Endothelial cell of umbilical vein (primary cell): ENCODE results near the gene OR6K3. TPM values are rescaled to one million over a fixed set of nuclear protein-coding genes. Genes with fewer than 3 reads are reported as not detected.

Experiments
- Bru-seq: library from RNA; stranded (reverse); fragments of 400-500 nt; gene quantifications from one replicate; lab custom pipeline; 2021; lab: Mats Ljungman, UMichigan
- BruChase-seq, 2 experiments: library from RNA; stranded (reverse); fragments of 400-500 nt; gene quantifications; one replicate each; lab custom pipeline; 2021; lab: Mats Ljungman, UMichigan
- BruUV-seq: library from RNA; stranded (reverse); fragments of 400-500 nt; replicated peaks from 2 replicates; lab custom pipeline; 2021; lab: Mats Ljungman, UMichigan
- CTCF ChIA-PET: fragments of 300-600, 350-600 bp; sonication (Branson Sonifier 250); formaldehyde crosslinking; loops from one replicate; lab custom pipeline; 2021; ENCODE audit warnings: antibody characterized with exemption, inconsistent platforms; lab: Charles Lee
- POLR2A ChIA-PET: fragments of 300-600, 350-600 bp; sonication (Branson Sonifier 250); formaldehyde crosslinking; loops from one replicate; lab custom pipeline; 2021; ENCODE audit warnings: antibody characterized with exemption, inconsistent platforms; lab: Charles Lee
- DNase-seq: peaks from one replicate; pipeline ENCODE4 v3.0.0-alpha.2; 2011; ENCODE audit warnings: low read depth, low spot score
- FAIRE-seq: peaks from 2 replicates; lab custom pipeline; 2011; peaks lifted over from hg19 to GRCh38; lab: Jason Lieb, UNC
- H2AFZ ChIP-seq: 2 replicates; pipeline ENCODE4 v1.6.0; 2012; ENCODE audit warnings: low read depth, low read length, control low read depth, inconsistent platforms
- H3K27ac ChIP-seq: 2 replicates; pipeline ENCODE4 v1.5.1; 2011; ENCODE audit warnings: low read depth, mild to moderate bottlenecking, control low read depth, low read length, moderate library complexity; ENCODE audit not compliant: insufficient read depth
- H3K27me3 ChIP-seq, 2 experiments: 2 replicates each; pipeline versions ENCODE4 v1.6.0 to v1.6.1; 2011; ENCODE audit warnings: low read length in 2 of 2, mixed read lengths in 1 of 2; ENCODE audit not compliant: control insufficient read depth in 2 of 2, insufficient read depth in 2 of 2
- H3K36me3 ChIP-seq, 2 experiments: 2 replicates in 1 of 2; 3 replicates in 1 of 2; pipeline ENCODE4 v1.5.1; 2011; ENCODE audit warnings: low read length in 2 of 2, mild to moderate bottlenecking in 1 of 2, moderate library complexity in 1 of 2; ENCODE audit not compliant: control insufficient read depth in 2 of 2, insufficient read depth in 2 of 2; ENCODE audit errors: extremely low read depth in 1 of 2
- H3K4me1 ChIP-seq: 3 replicates; pipeline ENCODE4 v1.5.1; 2011; ENCODE audit warnings: mild to moderate bottlenecking, low read length; ENCODE audit not compliant: control insufficient read depth, insufficient read depth; ENCODE audit errors: extremely low read depth
- H3K4me2 ChIP-seq: 2 replicates; pipeline ENCODE4 v1.6.1; 2011; ENCODE audit warnings: low read length, control low read depth, mixed read lengths; ENCODE audit not compliant: insufficient read depth
- H3K4me3 ChIP-seq, 3 experiments: fragments of 200-600 bp in 1 of 3; sonication (generic), shearing (Covaris generic) in 1 of 3; replicated peaks in 1 of 3; 2 replicates each; pipeline ENCODE4 v1.5.1; 2011 to 2016; ENCODE audit warnings: control low read depth in 3 of 3, low read length in 3 of 3, mild to moderate bottlenecking in 2 of 3, inconsistent platforms in 1 of 3, low read depth in 1 of 3, moderate library complexity in 1 of 3; ENCODE audit not compliant: insufficient read depth in 1 of 3
- H3K79me2 ChIP-seq: 2 replicates; pipeline ENCODE4 v1.6.0; 2012; ENCODE audit warnings: low read length, inconsistent platforms; ENCODE audit not compliant: control insufficient read depth, insufficient read depth
- H3K9ac ChIP-seq: replicated peaks from 2 replicates; pipeline ENCODE3; 2011; ENCODE audit warnings: low read length, control low read depth; ENCODE audit not compliant: insufficient read depth; ENCODE audit errors: extremely low read depth
- H3K9me1 ChIP-seq: replicated peaks from 3 replicates; pipeline ENCODE4 v1.6.0; 2011; ENCODE audit warnings: mild to moderate bottlenecking, low read length; ENCODE audit not compliant: control insufficient read depth, insufficient read depth; ENCODE audit errors: extremely low read depth
- H3K9me3 ChIP-seq: replicated peaks from 2 replicates; pipeline ENCODE4 v1.5.1; 2012; ENCODE audit warnings: low read length, inconsistent platforms; ENCODE audit not compliant: control insufficient read depth, insufficient read depth
- H4K20me1 ChIP-seq: replicated peaks from 2 replicates; pipeline ENCODE3; 2011; ENCODE audit warnings: mild to moderate bottlenecking, low read length; ENCODE audit not compliant: control insufficient read depth, insufficient read depth; ENCODE audit errors: extremely low read depth
- CTCF ChIP-seq, 2 donors: IDR thresholded peaks; 1 replicate in 1 of 2; 2 replicates in 1 of 2; pipeline ENCODE4 v1.5.1; 2011; ENCODE audit warnings: low read length in 2 of 2, mild to moderate bottlenecking in 2 of 2, moderate library complexity in 2 of 2, control low read depth in 1 of 2, inconsistent platforms in 1 of 2, low read depth in 1 of 2; ENCODE audit not compliant: insufficient read depth in 1 of 2; ENCODE audit errors: extremely low read depth in 1 of 2
- EZH2 ChIP-seq: IDR thresholded peaks from 2 replicates; pipeline ENCODE4 v1.6.1; 2012; ENCODE audit warnings: borderline replicate concordance, low read depth, mild to moderate bottlenecking, moderate library complexity, low read length, inconsistent platforms; ENCODE audit not compliant: severe bottlenecking
- FOS ChIP-seq: IDR thresholded peaks from 2 replicates; pipeline ENCODE4 v1.6.1; 2011; ENCODE audit warnings: mild to moderate bottlenecking, low read length, moderate library complexity, borderline replicate concordance; ENCODE audit not compliant: insufficient read depth
- GATA2 ChIP-seq: IDR thresholded peaks from 2 replicates; pipeline ENCODE4 v1.7.0; 2011; ENCODE audit warnings: low read depth, mild to moderate bottlenecking, moderate library complexity, mixed read lengths, low read length; ENCODE audit not compliant: insufficient read length, insufficient read depth
- JUN ChIP-seq: IDR thresholded peaks from 2 replicates; pipeline ENCODE4 v1.6.1; 2011; ENCODE audit warnings: borderline replicate concordance, low read depth; ENCODE audit not compliant: insufficient read length, insufficient read depth
- MYC ChIP-seq: IDR thresholded peaks from one replicate; pipeline ENCODE4 v1.6.1; 2011; ENCODE audit warnings: mild to moderate bottlenecking, low read depth, low read length
- POLR2A ChIP-seq: IDR thresholded peaks from 2 replicates; pipeline ENCODE4 v1.6.1; 2012; ENCODE audit warnings: low read depth, mild to moderate bottlenecking, control low read depth, low read length
- POLR2AphosphoS5 ChIP-seq: IDR thresholded peaks from 2 replicates; pipeline ENCODE4 v1.6.1; 2012; ENCODE audit warnings: low read depth, mild to moderate bottlenecking, control low read depth, low read length, moderate library complexity; ENCODE audit not compliant: insufficient read depth
- dilution Hi-C: fragments of 300-500 bp; cut with MboI; formaldehyde crosslinking; loops from one replicate; pipeline ENCODE4 v1.15.0; 2019; ENCODE audit warnings: low sequenced_read_pairs; ENCODE audit not compliant: extremely low pct_ligation_motif_present
- intact Hi-C: fragments of 100-400 bp; cut with micrococcal nuclease; formaldehyde crosslinking; loops from one replicate; pipeline ENCODE4 v1.10.0; 2022
- long read RNA-seq: library from polyadenylated mRNA; stranded (forward); transcript quantifications from one replicate; pipeline ENCODE4 v2.0.0, GENCODE V29; 2021
- polyA minus RNA-seq, 3 experiments: library from RNA; depleted of rRNA, polyadenylated mRNA; stranded (reverse); fragments of >200 nt; gene quantifications; 1 replicate in 1 of 3; 2 replicates in 2 of 3; pipeline ENCODE4 v1.2.3, GENCODE V29; 2011
- polyA plus RNA-seq, 4 experiments: library from polyadenylated mRNA; depleted of rRNA in 3 of 4; stranded (reverse) in 3 of 4; unstranded in 1 of 4; fragments of >200 nt; gene quantifications; 2 replicates each; pipeline versions ENCODE4 v1.2.1 to v1.2.3, GENCODE V29; 2011 to 2012; ENCODE audit warnings: missing spikeins in 1 of 4
- total RNA-seq: library from RNA; stranded (reverse); gene quantifications from 2 replicates; pipeline ENCODE4 v1.2.3, GENCODE V29; 2021
- TF ChIP-seq, protein P1 (sequence below): IDR thresholded peaks from 2 replicates; pipeline ENCODE4 v1.6.1; 2011; ENCODE audit not compliant: insufficient read depth, insufficient read length

OR6K3 gene
- total RNA-seq = not detected in 2 replicates
- polyA plus RNA-seq = not detected in 2 replicates
- not detected in 2 replicates for polyA plus RNA-seq (2011; cell fraction: cytosol; rRNA removed)
- not detected in 2 replicates for polyA plus RNA-seq (2011; cell fraction: nucleus; rRNA removed)
- polyA plus RNA-seq (2012) = not detected in 2 replicates
- polyA minus RNA-seq = not detected in 2 replicates
- not detected for polyA minus RNA-seq (2011; cell fraction: cytosol; rRNA and poly(A)+ RNA removed)
- not detected in 2 replicates for polyA minus RNA-seq (2011; cell fraction: nucleus; rRNA and poly(A)+ RNA removed)
- Bru-seq, nascent RNA = not detected
- not detected for BruChase-seq, experiment 1, labeled RNA remaining after a 6-hour chase
- not detected for BruChase-seq, experiment 2, labeled RNA remaining after a 2-hour chase
- long read RNA-seq = 0 reads

GRCh38 chr1:158720620-158721019 is at the start of gene OR6K3:
TSS of gene OR6K3 (minus strand) at chr1:158720720. CDS start at chr1:158718115, 2,605 bp downstream.
- Histone ChIP-seq H4K20me1 (no peaks in the 10 kb centered on the region), H2AFZ (no peak within 1 kb of the TSS), H3K9me3 (no peaks in the 10 kb centered on the region), H3K79me2 (no peaks in the 10 kb centered on the region), H3K9ac (no peak within 1 kb of the TSS), H3K4me2 (no peak within 1 kb of the TSS), H3K9me1 (no peaks in the 10 kb centered on the region), H3K4me3 (no peak within 1 kb of the TSS), H3K27me3 (no peaks in the 10 kb centered on the region), H3K36me3 (no peaks in the 10 kb centered on the region), H3K4me1 (no peaks in the 10 kb centered on the region), H3K27ac (no peak within 1 kb of the TSS)
- DNase-seq (no peak), FAIRE-seq (no peak)
- TF ChIP-seq FOS = no peak
- no peak for TF ChIP-seq CTCF (IDR thresholded peaks at IDR 0.05; ENCODE audit: extremely low read depth in 1 of 2, insufficient read depth in 1 of 2, low read depth in 1 of 2, low read length in 2 of 2)
- TF ChIP-seq, protein P1, sequence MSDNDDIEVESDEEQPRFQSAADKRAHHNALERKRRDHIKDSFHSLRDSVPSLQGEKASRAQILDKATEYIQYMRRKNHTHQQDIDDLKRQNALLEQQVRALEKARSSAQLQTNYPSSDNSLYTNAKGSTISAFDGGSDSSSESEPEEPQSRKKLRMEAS = no peak
- no peak for TF ChIP-seq POLR2A
- TF ChIP-seq GATA2 = no peak
- TF ChIP-seq MYC = no peak
- TF ChIP-seq JUN = no peak
- no peak for TF ChIP-seq POLR2AphosphoS5
- no peak for TF ChIP-seq EZH2
- intact Hi-C loops (no loop called here), dilution Hi-C loops (no loop called here)
- BruUV-seq = no TSS peak
- CTCF ChIA-PET = no interaction called here
- POLR2A ChIA-PET = no interaction called here
